Gastroesophageal sphincter (tissue), 3 donors: ENCODE measurements around the gene ARMC12.

Experiments
- CTCF ChIP-seq, 4 experiments: fragments of 200-600 bp in 2 of 4; fragments of 450-650 bp in 2 of 4; sonication (generic) in 1 of 4; IDR thresholded peaks; one replicate each; pipeline ENCODE4 v1.5.1; 2017 to 2019; ENCODE audit warnings: antibody characterized with exemption in 4 of 4, mild to moderate bottlenecking in 2 of 4, moderate library complexity in 2 of 4
- EP300 ChIP-seq: sonication (generic); formaldehyde crosslinking; IDR thresholded peaks from one replicate; pipeline ENCODE4 v1.6.1; 2017; ENCODE audit warnings: antibody characterized with exemption, mild to moderate bottlenecking
- POLR2A ChIP-seq, 2 donors: fragments of 450-650 bp; IDR thresholded peaks; one replicate each; pipeline ENCODE4 v1.6.1; 2017; ENCODE audit warnings: antibody characterized with exemption in 2 of 2, mild to moderate bottlenecking in 2 of 2, moderate library complexity in 1 of 2
- POLR2AphosphoS5 ChIP-seq: sonication (generic); formaldehyde crosslinking; IDR thresholded peaks from one replicate; pipeline ENCODE4 v1.6.1; 2017; ENCODE audit warnings: antibody characterized with exemption

GRCh38 chr6:35730745-35731413 lies 6.0 kb upstream of the ARMC12 start:
- no peak for TF ChIP-seq EP300
- TF ChIP-seq POLR2AphosphoS5, result no peak
- no peak for TF ChIP-seq CTCF (IDR thresholded peaks at IDR 0.05)
- no peak for TF ChIP-seq POLR2A (IDR thresholded peaks at IDR 0.05)
